ENCODE measurements around the gene PCSK7.

- no peak for TF ChIP-seq POLR2AphosphoS5 (IDR thresholded peaks at IDR 0.05; ENCODE audit: borderline replicate concordance, low read depth, low read length)
- TF ChIP-seq EZH2 (IDR thresholded peaks at IDR 0.05) = no peak
- TF ChIP-seq FOXP2 (optimal IDR thresholded peaks at IDR 0.05; ENCODE audit: control extremely low read depth, extremely low read length, insufficient read depth) = no peak
Measured at GRCh38 chr11:117197006-117197405, 34.9 kb downstream of the PCSK7 start.
